Pancreas (tissue), 10 donors: ENCODE results near the gene PRDM11. TPM values are rescaled to one million over a fixed set of nuclear protein-coding genes. Genes with fewer than 3 reads are reported as not detected.

Source experiments
- ATAC-seq, 4 donors: fragments of 200-7000 bp; cut with Tn5 transposase; one replicate each; pipeline versions ENCODE4 v1.8.0 to v1.9.1; 2020; ENCODE audit warnings: mild to moderate bottlenecking in 4 of 4, moderate library complexity in 4 of 4
- DNase-seq, 6 donors: peaks; one replicate each; pipeline ENCODE4 v3.0.0-alpha.2; 2020
- FAIRE-seq: peaks from 2 replicates; lab custom pipeline; 2012; peaks lifted over from hg19 to GRCh38; lab: Jason Lieb, UNC
- H3K27ac ChIP-seq, 4 donors: fragments of 200-600 bp; sonication (generic); 1 replicate in 3 of 4; 2 replicates in 1 of 4; pipeline versions ENCODE4 v1.5.0 to v1.8.0; 2020
- H3K27me3 ChIP-seq, 4 donors: fragments of 200-600 bp; one replicate each; pipeline ENCODE4 v1.8.0; 2021
- H3K36me3 ChIP-seq, 3 donors: fragments of 200-600 bp; sonication (generic) in 1 of 3; one replicate each; pipeline versions ENCODE4 v1.5.0 to v1.8.0; 2020 to 2021
- H3K4me1 ChIP-seq, 3 donors: fragments of 200-600 bp; one replicate each; pipeline ENCODE4 v1.8.0; 2021
- H3K4me3 ChIP-seq, 4 donors: fragments of 200-600 bp; sonication (generic) in 2 of 4; one replicate each; pipeline versions ENCODE4 v1.5.0 to v1.8.0; 2020 to 2021
- H3K9me3 ChIP-seq, 4 donors: fragments of 200-600 bp; one replicate each; pipeline ENCODE4 v1.8.0; 2021
- WGBS, 2 donors: extraction: QIAGEN DNeasy Blood & Tissue Kit; methylation state at CpG; one replicate each; pipeline ENCODE4 v1.1.7; 2013; 5-methylcytosine and 5-hydroxymethylcytosine counted together
- intact Hi-C, 3 donors: fragments of 100-400 bp; cut with DNase I; formaldehyde crosslinking; loops; one replicate each; pipeline versions ENCODE4 v1.11.1 to v1.14.2; 2022
- polyA plus RNA-seq, 2 donors: library from polyadenylated mRNA; stranded (reverse); fragments of 200-250 nt; gene quantifications; one replicate each; pipeline ENCODE4 v1.2.3, GENCODE V29; 2013
- total RNA-seq, 6 donors: library from RNA; stranded (reverse); fragmentation: NEBNext Ultra II Directional in 4 of 6; extraction: Animal tissue kit (Norgen Biotek cat#: 25700) in 4 of 6; gene quantifications; one replicate each; pipeline versions ENCODE4 v1.2.1 to v1.2.4, GENCODE V29; 2021 to 2023
- TF ChIP-seq, protein P1 (sequence below), 4 donors: fragments of 200-600 bp; sonication (generic) in 3 of 4; IDR thresholded peaks; one replicate each; pipeline versions ENCODE4 v1.5.0 to v1.8.0; 2021; ENCODE audit warnings: antibody characterized with exemption in 4 of 4
- donor health status: healthy with polysubstance abuse.
- donor health status: DM: no; HTN: no; CAD: no; lungs with moderate emphysema.
- donor health status: DM: no; HTN: no; CAD: no.
- donor health status: control.
- donor health status: control.
- donor health status: Bipolar disorder and iron deficiency.
- donor health status: DM: yes; HTN: yes; CAD: no.
- donor health status: DM: no; HTN: no; CAD: no.
- donor health status: DM: no; HTN: no; CAD: no.
- donor health status: DM: yes; HTN: yes; CAD: no.

Gene PRDM11
- total and polyA plus RNA-seq, 8 donors, result 3.0 to 8.5 (median 6.4) TPM

DNA sequence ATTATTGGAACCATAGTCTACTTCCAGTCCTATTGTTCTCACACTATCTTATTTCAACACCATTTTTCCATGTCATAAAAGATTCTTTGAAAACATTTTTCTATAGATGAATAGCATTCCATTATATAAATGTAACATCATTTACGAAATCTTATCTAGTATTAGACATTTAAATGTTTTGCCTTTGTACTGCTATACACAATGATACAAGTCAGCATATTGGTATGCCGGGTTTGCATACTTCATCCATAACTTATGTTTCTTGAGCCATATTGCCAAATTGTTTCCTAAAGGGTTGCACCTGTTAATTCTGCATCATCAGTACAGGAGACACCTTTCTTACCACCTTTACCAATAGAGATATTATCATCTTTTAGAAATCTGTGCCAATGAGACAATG lies 71.6 kb downstream of the PRDM11 start:
- H3K27ac ChIP-seq, result no peak overlapping the region
- ATAC-seq (no peak), DNase-seq (no peak), FAIRE-seq (no peak)
- H3K4me3 ChIP-seq, result no peak overlapping the region
- no peaks in the 10 kb centered on the region for H3K27me3 ChIP-seq
- H3K36me3 ChIP-seq, result no peaks in the 10 kb centered on the region
- no peaks in the 10 kb centered on the region for H3K4me1 ChIP-seq
- intact Hi-C loops, result no loop called here
- H3K9me3 ChIP-seq, result no peaks in the 10 kb centered on the region
- TF ChIP-seq, protein P1, sequence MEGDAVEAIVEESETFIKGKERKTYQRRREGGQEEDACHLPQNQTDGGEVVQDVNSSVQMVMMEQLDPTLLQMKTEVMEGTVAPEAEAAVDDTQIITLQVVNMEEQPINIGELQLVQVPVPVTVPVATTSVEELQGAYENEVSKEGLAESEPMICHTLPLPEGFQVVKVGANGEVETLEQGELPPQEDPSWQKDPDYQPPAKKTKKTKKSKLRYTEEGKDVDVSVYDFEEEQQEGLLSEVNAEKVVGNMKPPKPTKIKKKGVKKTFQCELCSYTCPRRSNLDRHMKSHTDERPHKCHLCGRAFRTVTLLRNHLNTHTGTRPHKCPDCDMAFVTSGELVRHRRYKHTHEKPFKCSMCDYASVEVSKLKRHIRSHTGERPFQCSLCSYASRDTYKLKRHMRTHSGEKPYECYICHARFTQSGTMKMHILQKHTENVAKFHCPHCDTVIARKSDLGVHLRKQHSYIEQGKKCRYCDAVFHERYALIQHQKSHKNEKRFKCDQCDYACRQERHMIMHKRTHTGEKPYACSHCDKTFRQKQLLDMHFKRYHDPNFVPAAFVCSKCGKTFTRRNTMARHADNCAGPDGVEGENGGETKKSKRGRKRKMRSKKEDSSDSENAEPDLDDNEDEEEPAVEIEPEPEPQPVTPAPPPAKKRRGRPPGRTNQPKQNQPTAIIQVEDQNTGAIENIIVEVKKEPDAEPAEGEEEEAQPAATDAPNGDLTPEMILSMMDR (IDR thresholded peaks at IDR 0.05), result no peak
- WGBS, 2 donors, result 80 to 87% methylated on average over 2 of the region's 2 CpGs

DNA sequence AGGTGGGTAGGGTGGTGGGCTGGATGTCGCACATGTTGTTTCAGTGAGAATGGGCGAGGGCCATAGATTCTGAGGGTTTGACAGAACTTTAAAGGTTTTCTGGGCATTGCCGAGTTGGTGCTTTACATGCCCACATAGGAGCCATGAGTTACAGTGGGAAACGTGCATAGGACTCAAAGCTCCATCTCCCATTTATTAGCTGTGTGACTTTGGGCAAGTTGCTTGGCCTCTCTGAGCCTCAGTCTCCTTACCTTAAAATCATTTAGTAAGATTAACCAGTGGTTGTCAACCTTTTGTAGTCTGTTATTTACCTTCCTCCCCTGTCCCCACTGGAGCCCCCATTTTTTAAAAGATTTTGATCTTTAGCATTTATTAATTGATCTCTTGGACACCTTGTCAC lies 72.3 kb downstream of the PRDM11 start:
- H3K27ac ChIP-seq, result no peak overlapping the region
- H3K4me3 ChIP-seq, result no peak overlapping the region
- no peaks in the 10 kb centered on the region for H3K9me3 ChIP-seq
- TF ChIP-seq, protein P1 (IDR thresholded peaks at IDR 0.05), result no peak
- no peaks in the 10 kb centered on the region for H3K27me3 ChIP-seq
- intact Hi-C loops, result no loop called here
- no peak for FAIRE-seq
- DNase-seq, result no peak
- ATAC-seq, result no peak
- H3K4me1 ChIP-seq, result no peaks in the 10 kb centered on the region
- WGBS, 2 donors, result 91 to 96% methylated on average over 4 of the region's 4 CpGs
- H3K36me3 ChIP-seq, result no peaks in the 10 kb centered on the region

DNA sequence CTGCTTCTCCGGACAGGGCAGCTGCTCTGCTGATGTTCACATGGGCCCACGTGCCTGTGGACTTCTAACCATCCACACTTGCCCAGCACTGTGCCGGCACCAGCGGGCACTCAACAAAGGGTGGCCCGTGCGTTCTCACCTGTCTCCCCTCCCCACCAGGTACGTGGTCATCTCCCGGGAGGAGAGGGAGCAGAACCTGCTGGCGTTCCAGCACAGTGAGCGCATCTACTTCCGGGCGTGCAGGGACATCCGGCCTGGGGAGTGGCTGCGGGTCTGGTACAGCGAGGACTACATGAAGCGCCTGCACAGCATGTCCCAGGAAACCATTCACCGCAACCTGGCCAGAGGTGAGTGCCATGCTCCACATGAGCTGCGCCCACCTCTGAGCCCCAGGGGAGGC lies 73.0 kb downstream of the PRDM11 start:
- Histone ChIP-seq H3K9me3 (no peaks in the 10 kb centered on the region), H3K27ac (no peak overlapping the region), H3K4me1 (no peaks in the 10 kb centered on the region), H3K36me3 (no peaks in the 10 kb centered on the region), H3K4me3 (no peak overlapping the region), H3K27me3 (no peaks in the 10 kb centered on the region)
- DNase-seq (no peak), ATAC-seq (no peak), FAIRE-seq (no peak)
- intact Hi-C loops, result no loop called here
- TF ChIP-seq, protein P1 (IDR thresholded peaks at IDR 0.05), result no peak
- WGBS, 2 donors, result 95% methylated on average over 18 of the region's 18 CpGs

DNA sequence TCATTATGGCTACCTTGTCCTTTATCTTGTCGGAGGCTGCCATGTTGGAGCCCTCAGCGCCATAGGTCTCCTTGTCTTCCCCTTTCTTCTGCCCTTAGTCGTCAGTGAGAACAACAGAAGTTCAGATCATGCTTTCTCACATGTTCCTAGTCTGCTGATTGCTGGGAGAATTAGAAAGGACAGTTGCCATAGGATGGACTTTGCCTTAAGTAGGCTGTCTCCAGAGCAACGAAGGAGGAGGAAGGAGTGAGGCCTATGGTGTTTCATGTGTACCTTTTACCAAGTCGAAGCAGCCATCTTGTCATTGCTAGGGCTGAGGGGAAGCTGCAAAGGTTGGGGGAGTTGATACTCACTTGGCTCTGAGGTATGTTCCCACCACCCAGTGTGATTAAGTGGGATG lies 77.1 kb downstream of the PRDM11 start:
- intact Hi-C loops, result no loop called here
- no peak for DNase-seq
- 85 to 88% methylated on average over 5 of the region's 5 CpGs for WGBS, 2 donors
- Histone ChIP-seq H3K36me3 (peaks cover 0 to 16% (median 0%) of the 10 kb centered on the region in 3 donors), H3K27ac (no peak overlapping the region), H3K4me1 (no peaks in the 10 kb centered on the region), H3K4me3 (no peak overlapping the region), H3K27me3 (no peaks in the 10 kb centered on the region), H3K9me3 (no peaks in the 10 kb centered on the region)
- no peak for ATAC-seq
- no peak for FAIRE-seq
- TF ChIP-seq, protein P1 (IDR thresholded peaks at IDR 0.05), result no peak

DNA sequence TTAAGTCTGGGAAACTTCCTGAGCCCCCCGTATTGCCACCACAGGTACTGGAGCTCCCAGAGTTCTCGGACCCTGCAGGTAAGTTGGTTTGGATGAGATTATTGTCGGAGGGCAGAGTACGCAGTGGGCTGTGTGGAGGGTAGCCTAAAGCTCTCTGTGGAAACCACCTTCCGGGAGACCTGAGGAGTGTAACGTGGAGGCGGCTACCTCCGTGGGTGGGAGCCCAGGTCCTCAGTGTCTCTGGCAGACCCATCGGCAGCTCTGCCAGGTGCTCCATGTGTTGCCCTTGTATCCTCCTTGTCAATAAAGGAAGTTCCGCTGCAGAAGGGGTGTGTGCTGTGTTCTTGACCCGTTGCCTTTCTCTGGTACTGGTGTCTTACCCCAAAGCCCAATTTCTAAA lies 78.3 kb downstream of the PRDM11 start:
- TF ChIP-seq, protein P1 (IDR thresholded peaks at IDR 0.05), result no peak
- Histone ChIP-seq H3K36me3 (peaks cover 0 to 16% (median 0%) of the 10 kb centered on the region in 3 donors), H3K4me1 (no peaks in the 10 kb centered on the region), H3K27ac (no peak overlapping the region), H3K27me3 (no peaks in the 10 kb centered on the region), H3K4me3 (no peak overlapping the region), H3K9me3 (no peaks in the 10 kb centered on the region)
- no peak for ATAC-seq
- intact Hi-C loops, result no loop called here
- 88 to 96% methylated on average over 11 of the region's 11 CpGs for WGBS, 2 donors
- no peak for DNase-seq
- FAIRE-seq, result no peak
